H1 (cell line): Measurements from ENCODE around the gene CAMKK2. TPM values are rescaled to one million over a fixed set of nuclear protein-coding genes. Genes with fewer than 3 reads are reported as not detected.

Experiments
- CTCF ChIA-PET: fragments of 300-600 bp; sonication (Branson Sonifier 250); formaldehyde crosslinking; loops from one replicate; lab custom pipeline; 2021; ENCODE audit not compliant: partially characterized antibody; lab: Charles Lee
- POLR2A ChIA-PET: fragments of 300-600 bp; sonication (Branson Sonifier 250); formaldehyde crosslinking; loops from one replicate; lab custom pipeline; 2021; ENCODE audit warnings: inconsistent platforms; ENCODE audit not compliant: partially characterized antibody; lab: Charles Lee
- DNase-seq, 2 experiments: peaks; one replicate each; pipeline versions ENCODE4 v3.0.0 to v3.0.0-alpha.2; 2010 to 2022; ENCODE audit warnings: low spot score in 2 of 2, low read depth in 1 of 2, mixed read lengths in 1 of 2
- FAIRE-seq: peaks from 2 replicates; lab custom pipeline; 2011; peaks lifted over from hg19 to GRCh38; lab: Jason Lieb, UNC
- H2AFZ ChIP-seq: 2 replicates; pipeline ENCODE4 v1.8.1; 2012; ENCODE audit warnings: low read length, inconsistent platforms
- H2AK5ac ChIP-seq: 2 replicates; pipeline ENCODE4 v1.6.1; 2013; ENCODE audit warnings: low read depth, low read length
- H2BK120ac ChIP-seq: replicated peaks from 2 replicates; pipeline ENCODE3; 2013; ENCODE audit warnings: low read depth, low read length, inconsistent platforms
- H2BK12ac ChIP-seq: 2 replicates; pipeline ENCODE4 v1.6.1; 2013; ENCODE audit warnings: low read depth, low read length
- H2BK15ac ChIP-seq: 2 replicates; pipeline ENCODE4 v1.6.1; 2013; ENCODE audit warnings: low read length
- H2BK20ac ChIP-seq: 2 replicates; pipeline ENCODE4 v1.6.1; 2013; ENCODE audit warnings: low read length
- H2BK5ac ChIP-seq: 2 replicates; pipeline ENCODE4 v1.6.1; 2013; ENCODE audit warnings: low read depth, low read length
- H3K14ac ChIP-seq: 2 replicates; pipeline ENCODE4 v1.6.1; 2013; ENCODE audit warnings: inconsistent platforms; ENCODE audit not compliant: insufficient read length
- H3K18ac ChIP-seq: 2 replicates; pipeline ENCODE4 v1.6.1; 2013; ENCODE audit warnings: low read length; ENCODE audit errors: extremely low read depth
- H3K23ac ChIP-seq: 2 replicates; pipeline ENCODE4 v1.6.1; 2013; ENCODE audit warnings: inconsistent platforms; ENCODE audit not compliant: insufficient read length
- H3K23me2 ChIP-seq: 2 replicates; pipeline ENCODE4 v1.6.1; 2013; ENCODE audit warnings: low read depth, low read length
- H3K27ac ChIP-seq: 2 replicates; pipeline ENCODE4 v1.6.1; 2011; ENCODE audit warnings: low read depth, low read length, inconsistent platforms
- H3K27me3 ChIP-seq, 4 experiments: replicated peaks in 1 of 4; 1 replicate in 1 of 4; 2 replicates in 3 of 4; pipeline versions ENCODE4 v1.6.1 to v1.8.1; 2011 to 2013; ENCODE audit warnings: low read length in 3 of 4, mild to moderate bottlenecking in 3 of 4, inconsistent platforms in 2 of 4, mixed read lengths in 2 of 4, moderate library complexity in 1 of 4; ENCODE audit not compliant: control insufficient read depth in 3 of 4, insufficient read depth in 3 of 4; ENCODE audit errors: extremely low read depth in 1 of 4
- H3K36me3 ChIP-seq, 4 experiments: 2 replicates each; pipeline versions ENCODE4 v1.6.1 to v1.8.1; 2011 to 2013; ENCODE audit warnings: mild to moderate bottlenecking in 4 of 4, low read length in 3 of 4, moderate library complexity in 2 of 4, control low read depth in 1 of 4, inconsistent platforms in 1 of 4; ENCODE audit not compliant: insufficient read depth in 4 of 4, control insufficient read depth in 2 of 4
- H3K4ac ChIP-seq: replicated peaks from 2 replicates; pipeline ENCODE3; 2013; ENCODE audit warnings: low read length, low read depth, mixed read lengths, inconsistent platforms; ENCODE audit not compliant: insufficient read length
- H3K4me1 ChIP-seq, 4 experiments: replicated peaks in 1 of 4; 1 replicate in 1 of 4; 2 replicates in 3 of 4; pipeline versions ENCODE4 v1.6.1 to v1.8.1; 2011 to 2013; ENCODE audit warnings: low read length in 3 of 4, inconsistent platforms in 2 of 4, mixed read lengths in 1 of 4; ENCODE audit not compliant: insufficient read depth in 4 of 4, control insufficient read depth in 3 of 4
- H3K4me2 ChIP-seq, 2 experiments: 2 replicates each; pipeline versions ENCODE4 v1.6.1 to v1.8.1; 2011 to 2013; ENCODE audit warnings: low read depth in 2 of 2, low read length in 2 of 2, control low read depth in 1 of 2, inconsistent platforms in 1 of 2, mild to moderate bottlenecking in 1 of 2; ENCODE audit not compliant: insufficient read depth in 1 of 2
- H3K4me3 ChIP-seq, 4 experiments: fragments of 200-600, 300-600 bp in 1 of 4; sonication (generic), shearing (Covaris generic), sonication (Bioruptor Twin) in 1 of 4; 2 replicates each; pipeline versions ENCODE4 v1.5.1 to v1.8.1; 2011 to 2016; ENCODE audit warnings: low read length in 4 of 4, low read depth in 3 of 4, control low read depth in 2 of 4, inconsistent platforms in 2 of 4, mild to moderate bottlenecking in 2 of 4, mixed read lengths in 1 of 4, moderate library complexity in 1 of 4; ENCODE audit not compliant: insufficient read depth in 2 of 4; ENCODE audit errors: extremely low read depth in 1 of 4
- H3K56ac ChIP-seq: replicated peaks from 2 replicates; pipeline ENCODE3; 2013; ENCODE audit warnings: low read depth, mild to moderate bottlenecking, mixed read lengths, low read length, inconsistent platforms; ENCODE audit not compliant: insufficient read length
- H3K79me1 ChIP-seq: 2 replicates; pipeline ENCODE4 v1.6.1; 2013; ENCODE audit warnings: low read depth, low read length, control low read depth
- H3K79me2 ChIP-seq, 2 experiments: 2 replicates each; pipeline versions ENCODE4 v1.6.1 to v1.8.1; 2012 to 2013; ENCODE audit warnings: low read length in 2 of 2, mild to moderate bottlenecking in 2 of 2, inconsistent platforms in 1 of 2; ENCODE audit not compliant: insufficient read depth in 2 of 2, control insufficient read depth in 1 of 2
- H3K9ac ChIP-seq, 4 experiments: replicated peaks in 1 of 4; 1 replicate in 1 of 4; 2 replicates in 3 of 4; pipeline versions ENCODE4 v1.6.1 to v1.8.1; 2011 to 2013; ENCODE audit warnings: low read depth in 3 of 4, low read length in 3 of 4, control low read depth in 2 of 4, mild to moderate bottlenecking in 2 of 4, moderate library complexity in 2 of 4, inconsistent platforms in 1 of 4; ENCODE audit errors: extremely low read depth in 1 of 4
- H3K9me3 ChIP-seq, 2 experiments: 2 replicates each; pipeline versions ENCODE4 v1.6.1 to v1.8.1; 2012 to 2013; ENCODE audit warnings: mild to moderate bottlenecking in 2 of 2, moderate library complexity in 2 of 2, control low read depth in 1 of 2, inconsistent platforms in 1 of 2, low read depth in 1 of 2, low read length in 1 of 2, mixed read lengths in 1 of 2; ENCODE audit not compliant: insufficient read depth in 2 of 2
- H4K20me1 ChIP-seq, 2 experiments: replicated peaks in 1 of 2; 2 replicates each; pipeline versions ENCODE3 to v1.8.1; 2011 to 2013; ENCODE audit warnings: inconsistent platforms in 2 of 2, low read length in 2 of 2, mild to moderate bottlenecking in 1 of 2; ENCODE audit not compliant: insufficient read depth in 2 of 2, control insufficient read depth in 1 of 2
- H4K5ac ChIP-seq: 2 replicates; pipeline ENCODE4 v1.6.1; 2013; ENCODE audit warnings: low read length, low read depth, mixed read lengths, inconsistent platforms; ENCODE audit not compliant: insufficient read length
- H4K8ac ChIP-seq: 2 replicates; pipeline ENCODE4 v1.8.0; 2013; ENCODE audit warnings: mild to moderate bottlenecking, moderate library complexity, low read length, inconsistent platforms; ENCODE audit not compliant: insufficient read depth; ENCODE audit errors: extremely low read depth
- H4K91ac ChIP-seq: replicated peaks from 2 replicates; pipeline ENCODE3; 2013; ENCODE audit warnings: low read length, mixed read lengths, inconsistent platforms; ENCODE audit not compliant: insufficient read length
- BACH1 ChIP-seq: IDR thresholded peaks from 2 replicates; pipeline ENCODE4 v1.6.1; 2012; ENCODE audit warnings: low read length, improper control_type of control experiment
- BCL11A ChIP-seq, 2 experiments: IDR thresholded peaks; one replicate each; pipeline ENCODE4 v1.6.1; 2011; ENCODE audit warnings: low read depth in 2 of 2, low read length in 2 of 2, mild to moderate bottlenecking in 2 of 2
- CBX5 ChIP-seq: fragments of 300-800, 300-1000 bp; sonication (generic); IDR thresholded peaks from 2 replicates; pipeline ENCODE4 v1.7.1; 2016; ENCODE audit warnings: antibody characterized with exemption, low read length, low read depth
- CREB1 ChIP-seq: IDR thresholded peaks from 2 replicates; pipeline ENCODE4 v1.6.1; 2012; ENCODE audit warnings: inconsistent platforms
- JUND ChIP-seq: IDR thresholded peaks from 2 replicates; pipeline ENCODE4 v1.6.1; 2011; ENCODE audit warnings: mild to moderate bottlenecking, improper control_type of control experiment, low read length
- KDM1A ChIP-seq: fragments of 200-600, 300-600 bp; sonication (generic); IDR thresholded peaks from 2 replicates; pipeline ENCODE4 v1.7.1; 2016; ENCODE audit warnings: mild to moderate bottlenecking, low read length, borderline replicate concordance
- RFX5 ChIP-seq: IDR thresholded peaks from 2 replicates; pipeline ENCODE4 v1.6.1; 2011; ENCODE audit warnings: low read depth, low read length, improper control_type of control experiment, borderline replicate concordance
- RXRA ChIP-seq: IDR thresholded peaks from 2 replicates; pipeline ENCODE4 v1.6.1; 2011; ENCODE audit warnings: low read depth, mild to moderate bottlenecking, low read length, moderate library complexity; ENCODE audit not compliant: insufficient read depth
- SAP30 ChIP-seq: fragments of 300-600 bp; sonication (generic); IDR thresholded peaks from 2 replicates; pipeline ENCODE4 v1.7.1; 2012; ENCODE audit warnings: low read length, moderate library complexity, mild to moderate bottlenecking, inconsistent platforms; ENCODE audit not compliant: insufficient read depth, insufficient replicate concordance
- TEAD4 ChIP-seq: IDR thresholded peaks from 2 replicates; pipeline ENCODE4 v1.6.1; 2012; ENCODE audit warnings: low read depth, low read length, inconsistent platforms, mixed read lengths
- YY1 ChIP-seq: IDR thresholded peaks from 2 replicates; pipeline ENCODE4 v1.6.1; 2011; ENCODE audit warnings: low read depth, mild to moderate bottlenecking, low read length
- WGBS, 2 experiments: shearing (Covaris generic) in 1 of 2; methylation state at CpG; one replicate each; pipeline versions ENCODE4 v1.1.6 to v1.1.7; 2013 to 2015; ENCODE audit warnings: low lambda C conversion rate in 2 of 2, mixed read lengths in 2 of 2, inconsistent platforms in 1 of 2, low coverage in 1 of 2, missing lambda C conversion rate in 1 of 2; ENCODE audit not compliant: insufficient replicate concordance in 2 of 2, insufficient coverage in 1 of 2, insufficient read length in 1 of 2; ENCODE audit errors: extremely low coverage in 1 of 2, missing lambda C conversion rate in 1 of 2; 5-methylcytosine and 5-hydroxymethylcytosine counted together
- polyA plus RNA-seq, 7 experiments: library from polyadenylated mRNA; depleted of rRNA in 3 of 7; stranded (reverse) in 5 of 7; unstranded in 2 of 7; fragments of >200 nt in 5 of 7; fragments of 200-250 nt in 2 of 7; gene quantifications; 1 replicate in 5 of 7; 2 replicates in 1 of 7; 4 replicates in 1 of 7; pipeline versions ENCODE4 v1.2.1 to v1.2.3, GENCODE V29; 2011 to 2013; ENCODE audit warnings: missing spikeins in 2 of 7, mixed read lengths in 2 of 7
- total RNA-seq: library from RNA; stranded (reverse); fragmentation: NEBNext Ultra II Directional; extraction: Animal tissue kit (Norgen Biotek cat#: 25700); gene quantifications from 2 replicates; pipeline ENCODE4 v1.2.1, GENCODE V29; 2021

The CAMKK2 gene
- total and polyA plus RNA-seq, 2 of the 8 experiments (the other 6 are each of a cell fraction or from before 2014, with no cell fraction given) = 29.6 to 30.6 TPM

GRCh38 chr12:121278169-121279070, 18.1 kb downstream of the CAMKK2 start:
- 93% methylated on average over 15 of the region's 15 CpGs; no CpG with 5 or more reads in 1 of the 2 experiments for WGBS, 2 experiments
- H3K23me2 ChIP-seq = no peaks in the 10 kb centered on the region
- no peak overlapping the region for H2AFZ ChIP-seq
- H3K56ac ChIP-seq = no peak overlapping the region
- ChIA-PET CTCF (interaction anchor here (0.6 to 1.2 kb wide), 2 partner anchors 9 to 165 kb away, joined by 3 read pairs; no protein-coding TSS in a partner anchor), POLR2A (interaction anchor here (1.0 to 1.6 kb wide), 2 partner anchors 16 to 18 kb away, joined by 3 to 4 read pairs; partner anchors contain the start of gene CAMKK2)
- H3K4me3 ChIP-seq = no peak overlapping the region
- H3K18ac ChIP-seq = no peak overlapping the region
- no peak overlapping the region for H2BK20ac ChIP-seq
- DNase-seq = no peak
- no peak overlapping the region for H4K5ac ChIP-seq
- H4K20me1 ChIP-seq = peaks cover 0 to 6% of the 10 kb centered on the region in 2 experiments
- H2AK5ac ChIP-seq = no peak overlapping the region
- no peak overlapping the region for H4K91ac ChIP-seq
- H3K36me3 ChIP-seq = peaks cover 0 to 4% (median 0%) of the 10 kb centered on the region in 4 experiments; a peak in 4 of 8 replicates
- H2BK5ac ChIP-seq = no peak overlapping the region
- H3K79me1 ChIP-seq = no peaks in the 10 kb centered on the region
- H4K8ac ChIP-seq = no peak overlapping the region
- H3K9me3 ChIP-seq = no peaks in the 10 kb centered on the region
- FAIRE-seq = no peak
- H3K23ac ChIP-seq = no peak overlapping the region
- H3K14ac ChIP-seq = no peak overlapping the region
- no peak overlapping the region for H3K27ac ChIP-seq
- peaks cover 0 to 8% (median 2%) of the 10 kb centered on the region in 4 experiments; a peak in 4 of 7 replicates for H3K4me1 ChIP-seq
- no peaks in the 10 kb centered on the region for H3K27me3 ChIP-seq
- no peaks in the 10 kb centered on the region; a peak in 1 of 4 replicates for H3K79me2 ChIP-seq
- no peak overlapping the region for H3K9ac ChIP-seq
- no peak overlapping the region for H3K4me2 ChIP-seq
- H2BK120ac ChIP-seq = no peak overlapping the region
- no peak overlapping the region for H2BK12ac ChIP-seq
- H3K4ac ChIP-seq = no peak overlapping the region
- no peak overlapping the region for H2BK15ac ChIP-seq
- TF ChIP-seq SAP30 (no peak), CBX5 (no peak), BCL11A (IDR thresholded peaks at IDR 0.05; ENCODE audit: low read depth in 2 of 2, low read length in 2 of 2) (no peak), RXRA (no peak), YY1 (no peak), JUND (no peak), TEAD4 (no peak), BACH1 (no peak), KDM1A (no peak), RFX5 (no peak), CREB1 (no peak)
